ENCODE data around the gene SLC22A31. TPM values are rescaled to one million over a fixed set of nuclear protein-coding genes. Genes with fewer than 3 reads are reported as not detected.
"Not testable (repeated sequence)": the region's sequence is repeated elsewhere in the genome, so short reads cannot be mapped to it uniquely, and the experiment has no call there.

The SLC22A31 gene
- total RNA-seq, 1 experiment from 2014 or later: 4.5 TPM

DNA sequence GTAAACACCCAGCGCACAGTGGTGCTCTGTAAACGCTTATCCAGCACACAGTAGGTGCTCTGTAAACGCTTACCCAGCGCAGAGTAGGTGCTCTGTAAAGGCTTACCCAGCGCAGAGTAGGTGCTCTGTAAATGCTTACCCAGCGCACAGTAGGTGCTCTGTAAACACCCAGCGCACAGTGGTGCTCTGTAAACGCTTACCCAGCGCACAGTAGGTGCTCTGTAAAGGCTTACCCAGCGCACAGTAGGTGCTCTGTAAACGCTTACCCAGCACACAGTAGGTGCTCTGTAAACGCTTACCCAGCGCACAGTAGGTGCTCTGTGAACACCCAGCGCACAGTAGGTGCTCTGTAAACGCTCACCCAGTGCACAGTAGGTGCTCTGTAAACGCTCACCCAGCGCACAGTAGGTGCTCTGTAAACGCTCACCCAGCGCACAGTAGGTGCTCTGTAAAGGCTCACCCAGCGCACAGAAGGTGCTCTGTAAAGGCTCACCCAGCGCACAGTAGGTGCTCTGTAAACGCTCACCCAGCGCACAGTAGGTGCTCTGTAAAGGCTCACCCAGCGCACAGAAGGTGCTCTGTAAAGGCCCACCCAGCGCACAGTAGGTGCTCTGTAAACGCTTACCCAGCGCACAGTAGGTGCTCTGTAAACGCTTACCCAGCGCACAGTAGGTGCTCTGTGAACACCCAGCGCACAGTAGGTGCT, 14.3 kb downstream of the SLC22A31 start:
- BruUV-seq (replicated peaks); ATAC-seq; POLR2A ChIA-PET; H3K27ac ChIP-seq (ENCODE audit: low read length); intact Hi-C loops (cut with micrococcal nuclease; ENCODE audit: unreplicated experiment); H3K4me1 ChIP-seq (ENCODE audit: control insufficient read depth, insufficient read depth, low read length); CTCF ChIA-PET; DNase-seq (ENCODE audit: low read depth, low spot score); H3K36me3 ChIP-seq (ENCODE audit: control insufficient read depth, insufficient read depth, low read length); H3K27me3 ChIP-seq (ENCODE audit: control insufficient read depth, insufficient read depth, low read length); H3K4me3 ChIP-seq (ENCODE audit: low read depth in 2 of 2, low read length in 2 of 2); in situ Hi-C loops (cut with HindIII; ENCODE audit: low pct_unique_long_range_greater_than_20kb, low sequenced_read_pairs); H3K9me3 ChIP-seq (ENCODE audit: control insufficient read depth, insufficient read depth, low read depth, low read length): not testable (repeated sequence)

DNA sequence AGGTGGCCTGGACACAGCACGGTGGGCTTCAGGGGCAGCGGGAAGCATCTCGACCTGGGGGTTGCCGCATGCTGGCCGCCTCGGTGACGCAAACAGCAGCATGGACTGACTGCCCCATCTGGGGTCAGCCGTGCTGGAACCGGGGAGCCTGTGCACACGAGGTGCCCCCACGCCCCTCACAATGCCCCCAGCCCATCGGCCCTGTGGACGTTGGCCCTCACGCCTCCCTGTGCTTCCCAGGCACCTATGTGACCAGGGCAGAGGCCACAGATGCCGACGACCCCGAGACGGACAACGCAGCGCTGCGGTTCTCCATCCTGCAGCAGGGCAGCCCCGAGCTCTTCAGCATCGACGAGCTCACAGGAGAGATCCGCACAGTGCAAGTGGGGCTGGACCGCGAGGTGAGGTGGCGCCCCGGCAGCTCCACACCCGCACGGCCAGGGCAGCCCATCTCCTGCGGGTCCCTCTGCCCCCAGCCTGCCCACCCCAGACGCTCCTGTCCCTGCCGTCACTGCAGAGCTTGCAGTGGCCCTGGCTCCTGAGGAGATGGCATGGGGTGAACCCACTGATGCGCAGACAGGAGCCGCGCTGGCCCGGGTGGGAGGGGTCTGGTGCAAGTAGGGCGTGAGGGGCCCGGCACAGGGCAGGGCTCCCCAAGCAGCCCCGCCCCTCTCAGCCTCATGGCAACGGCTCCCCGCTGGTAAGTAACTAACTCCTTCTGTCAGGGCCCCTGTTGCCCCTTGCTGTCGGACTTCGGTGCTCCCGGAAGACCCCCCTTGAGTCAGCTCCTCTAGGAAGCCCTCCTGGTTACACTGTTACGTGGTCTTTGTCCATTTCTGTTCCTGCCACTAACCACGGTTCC, 15.2 kb downstream of the SLC22A31 start:
- no peaks in the 10 kb centered on the region for H3K36me3 ChIP-seq (ENCODE audit: control insufficient read depth, insufficient read depth, low read length)
- POLR2A ChIA-PET: no interaction called here
- TF ChIP-seq POLR2AphosphoS5 (IDR thresholded peaks at IDR 0.05; ENCODE audit: low read depth, low read length): no peak
- TF ChIP-seq SIN3A (IDR thresholded peaks at IDR 0.05; ENCODE audit: borderline replicate concordance, insufficient read depth, low read depth, low read length): no peak
- H3K4me3 ChIP-seq (ENCODE audit: low read depth in 2 of 2, low read length in 2 of 2): no peak overlapping the region
- H3K27ac ChIP-seq (ENCODE audit: low read length): no peak overlapping the region
- intact Hi-C loops (cut with micrococcal nuclease; ENCODE audit: unreplicated experiment): no loop called here
- no peak for ATAC-seq
- no peaks in the 10 kb centered on the region for H3K27me3 ChIP-seq (ENCODE audit: control insufficient read depth, insufficient read depth, low read length)
- in situ Hi-C loops (cut with HindIII; ENCODE audit: low pct_unique_long_range_greater_than_20kb, low sequenced_read_pairs): no loop called here
- BruUV-seq (replicated peaks): no TSS peak
- no peaks in the 10 kb centered on the region for H3K9me3 ChIP-seq (ENCODE audit: control insufficient read depth, insufficient read depth, low read depth, low read length)
- CTCF ChIA-PET: no interaction called here
- no peaks in the 10 kb centered on the region; the same call in 1 of the 2 replicates for H3K4me1 ChIP-seq (ENCODE audit: control insufficient read depth, insufficient read depth, low read length)
- DNase-seq (ENCODE audit: low read depth, low spot score): no peak

DNA sequence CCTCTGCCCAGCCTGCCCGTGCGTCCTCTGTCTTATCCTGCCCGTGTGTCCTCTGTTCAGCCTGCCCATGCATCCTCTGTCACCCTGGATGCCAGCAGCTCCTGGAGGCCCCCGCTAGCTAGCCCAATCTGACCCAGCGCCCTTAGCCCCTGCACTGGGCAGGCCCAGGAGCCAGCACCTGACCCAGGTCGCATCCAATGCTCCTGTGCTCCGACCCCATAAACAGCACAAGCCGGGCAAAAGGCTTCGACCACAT, 15.7 kb downstream of the SLC22A31 start:
- Histone ChIP-seq H3K36me3 (ENCODE audit: control insufficient read depth, insufficient read depth, low read length) (no peaks in the 10 kb centered on the region), H3K27me3 (ENCODE audit: control insufficient read depth, insufficient read depth, low read length) (no peaks in the 10 kb centered on the region), H3K4me1 (ENCODE audit: control insufficient read depth, insufficient read depth, low read length) (no peaks in the 10 kb centered on the region; the same call in 1 of the 2 replicates), H3K4me3 (ENCODE audit: low read depth in 2 of 2, low read length in 2 of 2) (no peak overlapping the region), H3K27ac (ENCODE audit: low read length) (no peak overlapping the region), H3K9me3 (ENCODE audit: control insufficient read depth, insufficient read depth, low read depth, low read length) (no peaks in the 10 kb centered on the region)
- intact Hi-C loops (cut with micrococcal nuclease; ENCODE audit: unreplicated experiment) (no loop called here), in situ Hi-C loops (cut with HindIII; ENCODE audit: low pct_unique_long_range_greater_than_20kb, low sequenced_read_pairs) (no loop called here)
- no peak for TF ChIP-seq POLR2AphosphoS5 (IDR thresholded peaks at IDR 0.05; ENCODE audit: low read depth, low read length)
- TF ChIP-seq SIN3A (IDR thresholded peaks at IDR 0.05; ENCODE audit: borderline replicate concordance, insufficient read depth, low read depth, low read length): no peak
- TF ChIP-seq, protein P1, sequence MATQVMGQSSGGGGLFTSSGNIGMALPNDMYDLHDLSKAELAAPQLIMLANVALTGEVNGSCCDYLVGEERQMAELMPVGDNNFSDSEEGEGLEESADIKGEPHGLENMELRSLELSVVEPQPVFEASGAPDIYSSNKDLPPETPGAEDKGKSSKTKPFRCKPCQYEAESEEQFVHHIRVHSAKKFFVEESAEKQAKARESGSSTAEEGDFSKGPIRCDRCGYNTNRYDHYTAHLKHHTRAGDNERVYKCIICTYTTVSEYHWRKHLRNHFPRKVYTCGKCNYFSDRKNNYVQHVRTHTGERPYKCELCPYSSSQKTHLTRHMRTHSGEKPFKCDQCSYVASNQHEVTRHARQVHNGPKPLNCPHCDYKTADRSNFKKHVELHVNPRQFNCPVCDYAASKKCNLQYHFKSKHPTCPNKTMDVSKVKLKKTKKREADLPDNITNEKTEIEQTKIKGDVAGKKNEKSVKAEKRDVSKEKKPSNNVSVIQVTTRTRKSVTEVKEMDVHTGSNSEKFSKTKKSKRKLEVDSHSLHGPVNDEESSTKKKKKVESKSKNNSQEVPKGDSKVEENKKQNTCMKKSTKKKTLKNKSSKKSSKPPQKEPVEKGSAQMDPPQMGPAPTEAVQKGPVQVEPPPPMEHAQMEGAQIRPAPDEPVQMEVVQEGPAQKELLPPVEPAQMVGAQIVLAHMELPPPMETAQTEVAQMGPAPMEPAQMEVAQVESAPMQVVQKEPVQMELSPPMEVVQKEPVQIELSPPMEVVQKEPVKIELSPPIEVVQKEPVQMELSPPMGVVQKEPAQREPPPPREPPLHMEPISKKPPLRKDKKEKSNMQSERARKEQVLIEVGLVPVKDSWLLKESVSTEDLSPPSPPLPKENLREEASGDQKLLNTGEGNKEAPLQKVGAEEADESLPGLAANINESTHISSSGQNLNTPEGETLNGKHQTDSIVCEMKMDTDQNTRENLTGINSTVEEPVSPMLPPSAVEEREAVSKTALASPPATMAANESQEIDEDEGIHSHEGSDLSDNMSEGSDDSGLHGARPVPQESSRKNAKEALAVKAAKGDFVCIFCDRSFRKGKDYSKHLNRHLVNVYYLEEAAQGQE (IDR thresholded peaks at IDR 0.05; ENCODE audit: insufficient read depth in 1 of 2, low read depth in 2 of 2, low read length in 1 of 2): no peak
- TF ChIP-seq, protein P2, sequence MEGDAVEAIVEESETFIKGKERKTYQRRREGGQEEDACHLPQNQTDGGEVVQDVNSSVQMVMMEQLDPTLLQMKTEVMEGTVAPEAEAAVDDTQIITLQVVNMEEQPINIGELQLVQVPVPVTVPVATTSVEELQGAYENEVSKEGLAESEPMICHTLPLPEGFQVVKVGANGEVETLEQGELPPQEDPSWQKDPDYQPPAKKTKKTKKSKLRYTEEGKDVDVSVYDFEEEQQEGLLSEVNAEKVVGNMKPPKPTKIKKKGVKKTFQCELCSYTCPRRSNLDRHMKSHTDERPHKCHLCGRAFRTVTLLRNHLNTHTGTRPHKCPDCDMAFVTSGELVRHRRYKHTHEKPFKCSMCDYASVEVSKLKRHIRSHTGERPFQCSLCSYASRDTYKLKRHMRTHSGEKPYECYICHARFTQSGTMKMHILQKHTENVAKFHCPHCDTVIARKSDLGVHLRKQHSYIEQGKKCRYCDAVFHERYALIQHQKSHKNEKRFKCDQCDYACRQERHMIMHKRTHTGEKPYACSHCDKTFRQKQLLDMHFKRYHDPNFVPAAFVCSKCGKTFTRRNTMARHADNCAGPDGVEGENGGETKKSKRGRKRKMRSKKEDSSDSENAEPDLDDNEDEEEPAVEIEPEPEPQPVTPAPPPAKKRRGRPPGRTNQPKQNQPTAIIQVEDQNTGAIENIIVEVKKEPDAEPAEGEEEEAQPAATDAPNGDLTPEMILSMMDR (IDR thresholded peaks at IDR 0.05): no peak
- TF ChIP-seq TCF7L2 (IDR thresholded peaks at IDR 0.05; ENCODE audit: low read depth, low read length): no peak
- ATAC-seq (peak; percentile 27; the same call in 1 of the 2 replicates), DNase-seq (ENCODE audit: low read depth, low spot score) (no peak)
- ChIA-PET POLR2A (no interaction called here), CTCF (no interaction called here)
- BruUV-seq (replicated peaks): no TSS peak
